ENCODE data around the gene AATF. TPM values are rescaled to one million over a fixed set of nuclear protein-coding genes. Genes with fewer than 3 reads are reported as not detected.

Gene AATF
- total and polyA plus RNA-seq, 9 donors: 28.5 to 73.6 (median 42.5) TPM

GRCh38 chr17:37065486-37066321 is 117.0 kb downstream of the AATF start:
- Histone ChIP-seq H3K27ac (no peak overlapping the region), H3K36me3 (no peaks in the 10 kb centered on the region), H3K27me3 (no peaks in the 10 kb centered on the region), H3K9me3 (no peaks in the 10 kb centered on the region), H3K4me1 (ENCODE audit: insufficient read depth) (peaks cover 11% of the 10 kb centered on the region), H3K4me3 (no peak overlapping the region)
- intact Hi-C loops (cut with DNase I): no loop called here
- 73 to 81% (median 73%) methylated on average over 23 of the region's 23 CpGs for WGBS, 3 donors
- DNase-seq: no peak
- TF ChIP-seq CTCF (IDR thresholded peaks at IDR 0.05): no peak
- TF ChIP-seq POLR2A (IDR thresholded peaks at IDR 0.05): no peak
- no peak for TF ChIP-seq EP300 (IDR thresholded peaks at IDR 0.05)

- no peaks in the 10 kb centered on the region for H3K36me3 ChIP-seq
- H3K27ac ChIP-seq: no peak overlapping the region
- 64 to 79% (median 72%) methylated on average over 24 to 25 of the region's 25 CpGs for WGBS, 3 donors
- peaks cover 11% of the 10 kb centered on the region for H3K4me1 ChIP-seq (ENCODE audit: insufficient read depth)
- H3K4me3 ChIP-seq: no peak overlapping the region
- intact Hi-C loops (cut with DNase I): no loop called here
- no peak for TF ChIP-seq POLR2A (IDR thresholded peaks at IDR 0.05)
- TF ChIP-seq EP300 (IDR thresholded peaks at IDR 0.05): no peak
- TF ChIP-seq CTCF (IDR thresholded peaks at IDR 0.05): no peak
- no peak for DNase-seq
- no peaks in the 10 kb centered on the region for H3K9me3 ChIP-seq
- H3K27me3 ChIP-seq: no peaks in the 10 kb centered on the region
These were observed 117.8 kb downstream of the AATF start for GRCh38 chr17:37066322-37067255.

- H3K4me1 ChIP-seq (ENCODE audit: insufficient read depth): peaks cover 10% of the 10 kb centered on the region
- intact Hi-C loops (cut with DNase I): no loop called here
- peak in 3 of 5 donors; percentile 43 to 63 (median 60) for DNase-seq
- no peak overlapping the region for H3K4me3 ChIP-seq
- no peaks in the 10 kb centered on the region for H3K27me3 ChIP-seq
- H3K27ac ChIP-seq: no peak overlapping the region
- H3K9me3 ChIP-seq: no peaks in the 10 kb centered on the region
- TF ChIP-seq POLR2A (IDR thresholded peaks at IDR 0.05): no peak
- TF ChIP-seq CTCF (IDR thresholded peaks at IDR 0.05): no peak
- no peak for TF ChIP-seq EP300 (IDR thresholded peaks at IDR 0.05)
- no peaks in the 10 kb centered on the region for H3K36me3 ChIP-seq
- 55 to 64% (median 56%) methylated on average over 13 of the region's 13 CpGs for WGBS, 3 donors
These were observed 118.9 kb downstream of the AATF start for GRCh38 chr17:37067555-37068111.

- DNase-seq: peak in 1 of 5 donors; percentile 19
- TF ChIP-seq CTCF (IDR thresholded peaks at IDR 0.05): no peak
- TF ChIP-seq POLR2A (IDR thresholded peaks at IDR 0.05): no peak
- no peak for TF ChIP-seq EP300 (IDR thresholded peaks at IDR 0.05)
- Histone ChIP-seq H3K27me3 (no peaks in the 10 kb centered on the region), H3K27ac (no peak overlapping the region), H3K4me3 (no peak overlapping the region), H3K9me3 (no peaks in the 10 kb centered on the region), H3K4me1 (ENCODE audit: insufficient read depth) (peaks cover 10% of the 10 kb centered on the region), H3K36me3 (no peaks in the 10 kb centered on the region)
- WGBS, 3 donors: 7 to 38% (median 11%) methylated on average over 10 of the region's 10 CpGs
- intact Hi-C loops (cut with DNase I): no loop called here
These were observed 119.5 kb downstream of the AATF start for GRCh38 chr17:37068266-37068665.

Measured in ovary (tissue), 9 donors.